ENCODE data around the gene TCN2. TPM values are rescaled to one million over a fixed set of nuclear protein-coding genes. Genes with fewer than 3 reads are reported as not detected.

Gene TCN2
- total RNA-seq, 2 donors from 2014 or later: 28.7 to 38.2 TPM

DNA sequence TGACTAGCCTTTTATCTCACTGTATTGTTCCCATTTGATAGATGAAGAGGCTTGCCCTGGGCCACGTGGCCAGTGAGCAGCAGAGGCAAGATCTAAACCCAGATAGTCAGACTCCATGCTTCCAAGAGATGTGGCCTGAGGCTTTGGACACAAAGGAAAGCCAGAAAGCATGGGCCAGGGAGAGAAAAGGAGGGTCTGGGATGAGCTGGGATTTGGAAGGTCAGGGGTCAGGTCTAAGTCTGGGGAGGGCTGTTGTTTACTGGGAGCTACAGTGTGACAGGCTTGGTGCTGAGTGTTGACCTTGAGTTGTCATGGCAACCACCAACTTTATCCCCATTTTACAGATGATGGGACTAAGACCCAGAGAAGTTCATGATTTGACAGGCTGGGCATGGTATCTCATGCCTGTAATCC is 30.7 kb downstream of the TCN2 start:
- Histone ChIP-seq H3K4me3 (no peak overlapping the region), H3K4me1 (peaks cover 0 to 44% of the 10 kb centered on the region in 2 donors), H3K9me3 (no peaks in the 10 kb centered on the region), H3K27me3 (no peaks in the 10 kb centered on the region), H3K27ac (no peak overlapping the region), H3K36me3 (no peaks in the 10 kb centered on the region)
- no peak for DNase-seq (ENCODE audit: low spot score)
- TF ChIP-seq, protein P1, sequence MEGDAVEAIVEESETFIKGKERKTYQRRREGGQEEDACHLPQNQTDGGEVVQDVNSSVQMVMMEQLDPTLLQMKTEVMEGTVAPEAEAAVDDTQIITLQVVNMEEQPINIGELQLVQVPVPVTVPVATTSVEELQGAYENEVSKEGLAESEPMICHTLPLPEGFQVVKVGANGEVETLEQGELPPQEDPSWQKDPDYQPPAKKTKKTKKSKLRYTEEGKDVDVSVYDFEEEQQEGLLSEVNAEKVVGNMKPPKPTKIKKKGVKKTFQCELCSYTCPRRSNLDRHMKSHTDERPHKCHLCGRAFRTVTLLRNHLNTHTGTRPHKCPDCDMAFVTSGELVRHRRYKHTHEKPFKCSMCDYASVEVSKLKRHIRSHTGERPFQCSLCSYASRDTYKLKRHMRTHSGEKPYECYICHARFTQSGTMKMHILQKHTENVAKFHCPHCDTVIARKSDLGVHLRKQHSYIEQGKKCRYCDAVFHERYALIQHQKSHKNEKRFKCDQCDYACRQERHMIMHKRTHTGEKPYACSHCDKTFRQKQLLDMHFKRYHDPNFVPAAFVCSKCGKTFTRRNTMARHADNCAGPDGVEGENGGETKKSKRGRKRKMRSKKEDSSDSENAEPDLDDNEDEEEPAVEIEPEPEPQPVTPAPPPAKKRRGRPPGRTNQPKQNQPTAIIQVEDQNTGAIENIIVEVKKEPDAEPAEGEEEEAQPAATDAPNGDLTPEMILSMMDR (IDR thresholded peaks at IDR 0.05): no peak

DNA sequence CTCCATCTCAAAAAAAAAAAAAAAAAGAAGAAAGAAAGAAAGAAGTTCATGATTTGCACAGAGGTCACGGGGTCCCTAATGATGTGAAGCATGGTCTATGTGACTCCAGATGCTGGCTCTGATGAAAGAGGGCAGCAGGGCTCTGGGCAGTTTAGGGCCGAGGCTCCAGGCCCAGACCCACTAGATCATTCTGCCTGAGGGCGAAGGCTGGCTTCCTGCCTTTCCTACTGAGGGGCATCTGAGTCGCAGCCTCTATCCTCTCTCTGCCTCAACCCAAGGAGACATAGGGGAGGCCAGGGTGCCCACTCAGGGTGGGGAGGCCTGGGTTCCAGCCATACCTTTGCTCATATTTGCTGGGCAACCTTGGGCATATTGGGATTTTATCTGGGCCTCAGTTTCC is 33.4 kb downstream of the TCN2 start:
- no peak overlapping the region for H3K27ac ChIP-seq

DNA sequence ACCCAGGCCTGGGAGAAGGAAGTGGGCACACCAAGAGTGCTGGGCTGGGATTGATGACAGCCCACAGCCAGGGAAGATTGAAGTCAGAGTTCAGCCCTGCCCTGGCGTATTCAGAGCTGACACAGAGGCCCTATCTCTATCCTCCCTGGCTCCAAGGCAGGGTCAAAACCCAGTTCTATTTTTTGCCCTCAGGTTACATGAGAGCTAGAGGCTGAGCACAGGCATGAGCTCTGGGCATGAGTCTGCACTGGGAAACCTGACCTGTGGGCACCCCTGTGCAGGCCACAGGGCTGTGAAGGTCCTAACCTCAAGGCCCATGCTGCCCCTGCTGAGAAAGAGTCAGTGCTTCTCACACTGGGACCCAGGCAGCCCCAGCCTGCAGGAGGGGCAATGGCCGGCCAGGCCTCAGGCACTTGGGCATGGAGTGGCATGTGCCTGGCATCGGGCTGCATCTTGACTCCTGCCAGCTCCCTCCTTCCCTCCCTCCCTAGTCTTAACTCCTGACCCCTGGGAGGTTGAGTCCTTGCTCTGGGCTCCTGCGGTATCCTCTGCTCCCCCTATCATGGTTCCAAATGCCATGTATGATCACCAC is 34.0 kb downstream of the TCN2 start:
- TF ChIP-seq, protein P1 (IDR thresholded peaks at IDR 0.05): no peak
- Histone ChIP-seq H3K9me3 (no peaks in the 10 kb centered on the region), H3K27me3 (no peaks in the 10 kb centered on the region), H3K36me3 (no peaks in the 10 kb centered on the region), H3K4me3 (no peak overlapping the region), H3K4me1 (peaks cover 0 to 40% of the 10 kb centered on the region in 2 donors), H3K27ac (no peak overlapping the region)
- no peak for DNase-seq (ENCODE audit: low spot score)

More for the DNA sequence above, 33.4 kb downstream of the TCN2 start:
- no peaks in the 10 kb centered on the region for H3K36me3 ChIP-seq
- TF ChIP-seq, protein P1 (IDR thresholded peaks at IDR 0.05): no peak
- H3K4me1 ChIP-seq: peaks cover 0 to 43% of the 10 kb centered on the region in 2 donors
- H3K4me3 ChIP-seq: no peak overlapping the region
- H3K27me3 ChIP-seq: no peaks in the 10 kb centered on the region
- DNase-seq (ENCODE audit: low spot score): no peak
- no peaks in the 10 kb centered on the region for H3K9me3 ChIP-seq

DNA sequence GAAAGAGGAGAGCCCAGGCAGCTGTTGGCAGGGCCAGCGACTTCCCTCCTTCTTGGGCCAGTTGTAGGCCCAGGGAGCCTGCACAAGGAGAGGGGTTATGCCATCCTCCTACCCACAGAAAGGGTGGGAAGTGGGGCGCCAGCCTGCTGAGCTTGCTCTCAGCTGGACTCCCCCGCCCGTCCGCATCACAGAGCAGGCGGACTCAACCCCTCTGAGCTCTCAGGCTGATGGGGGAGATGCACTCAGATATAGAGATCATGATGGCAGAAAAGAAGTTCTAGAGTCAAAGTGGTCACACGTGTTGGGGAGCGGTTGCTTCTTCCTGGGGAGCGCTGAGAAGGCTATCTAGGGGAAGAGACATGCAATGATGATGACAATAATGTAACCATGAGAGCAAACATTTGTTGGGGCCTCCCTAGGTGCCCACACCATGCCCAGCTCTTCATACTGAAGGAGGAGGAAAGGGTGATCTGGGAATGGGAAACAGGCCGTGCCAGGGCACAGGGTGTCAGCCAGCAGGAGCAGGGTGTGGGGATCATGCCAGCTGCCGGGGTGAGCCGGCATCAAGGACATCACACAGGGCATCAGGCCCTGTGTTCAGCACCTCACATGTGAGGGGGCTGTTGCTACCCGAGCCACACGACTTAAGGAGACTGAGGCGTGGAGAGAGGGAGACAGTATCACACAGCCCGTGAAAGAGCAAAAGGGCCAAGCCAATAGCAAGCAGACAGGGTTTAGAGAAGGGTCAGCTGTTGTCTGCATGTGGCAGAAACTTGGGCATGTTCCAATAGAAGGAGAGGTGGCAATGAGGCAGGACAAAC is 36.3 kb downstream of the TCN2 start:
- TF ChIP-seq, protein P1 (IDR thresholded peaks at IDR 0.05): no peak
- Histone ChIP-seq H3K9me3 (no peaks in the 10 kb centered on the region), H3K27ac (peak overlapping the region in 1 of 2 donors; percentile 37), H3K4me3 (no peak overlapping the region), H3K4me1 (peaks cover 0 to 21% of the 10 kb centered on the region in 2 donors), H3K36me3 (peaks cover 6% of the 10 kb centered on the region), H3K27me3 (no peaks in the 10 kb centered on the region)
- no peak for DNase-seq (ENCODE audit: low spot score)

DNA sequence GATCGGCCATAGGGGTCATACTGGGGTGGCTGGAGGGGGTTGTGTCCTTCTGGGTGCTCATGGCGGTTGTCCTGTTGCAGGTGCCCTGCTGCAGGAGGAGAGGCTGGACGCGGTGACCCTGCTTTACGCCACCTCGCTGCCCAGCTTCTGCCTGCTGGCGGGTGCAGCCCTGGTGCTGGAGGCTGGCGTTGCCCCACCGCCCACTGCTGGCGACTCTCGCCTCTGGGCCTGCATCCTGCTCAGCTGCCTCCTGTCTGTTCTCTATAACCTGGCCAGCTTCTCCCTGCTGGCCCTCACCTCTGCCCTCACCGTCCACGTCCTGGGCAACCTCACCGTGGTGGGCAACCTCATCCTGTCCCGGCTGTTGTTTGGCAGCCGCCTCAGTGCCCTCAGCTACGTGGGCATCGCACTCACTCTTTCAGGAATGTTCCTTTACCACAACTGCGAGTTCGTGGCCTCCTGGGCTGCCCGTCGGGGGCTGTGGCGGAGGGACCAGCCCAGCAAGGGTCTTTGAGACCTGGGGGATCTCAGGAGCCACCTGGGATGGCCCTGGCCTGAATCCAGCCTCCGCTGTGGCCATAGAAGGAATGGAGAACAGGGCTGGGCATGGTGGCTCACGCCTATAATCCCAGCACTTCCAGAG is 39.7 kb downstream of the TCN2 start:
- TF ChIP-seq, protein P1 (IDR thresholded peaks at IDR 0.05): no peak
- H3K36me3 ChIP-seq: peaks cover 6% of the 10 kb centered on the region
- no peaks in the 10 kb centered on the region for H3K27me3 ChIP-seq
- no peak for DNase-seq (ENCODE audit: low spot score)
- no peaks in the 10 kb centered on the region for H3K9me3 ChIP-seq
- H3K4me3 ChIP-seq: no peak overlapping the region
- H3K4me1 ChIP-seq: peaks cover 0 to 11% of the 10 kb centered on the region in 2 donors
- no peak overlapping the region for H3K27ac ChIP-seq
